Mesenchymal stem cell (in vitro differentiated cells and primary cell): ENCODE measurements around the gene LSM7.

Experiments
- DNase-seq: peaks from one replicate; pipeline ENCODE4 v3.0.0-alpha.2; 2013
- H2AFZ ChIP-seq: one replicate; pipeline ENCODE4 v1.6.1; 2013; ENCODE audit warnings: low read depth, mild to moderate bottlenecking, control low read depth, inconsistent platforms, low read length, moderate library complexity
- H2AK5ac ChIP-seq: 2 replicates; pipeline ENCODE4 v1.6.1; 2013; ENCODE audit warnings: low read length, moderate library complexity, mild to moderate bottlenecking, inconsistent platforms; ENCODE audit not compliant: severe bottlenecking
- H2BK120ac ChIP-seq: one replicate; pipeline ENCODE4 v1.6.1; 2013; ENCODE audit warnings: low read depth, mild to moderate bottlenecking, inconsistent platforms, low read length, moderate library complexity
- H2BK12ac ChIP-seq, 2 experiments: one replicate each; pipeline ENCODE4 v1.6.1; 2013; ENCODE audit warnings: inconsistent platforms in 2 of 2, low read length in 2 of 2, mild to moderate bottlenecking in 2 of 2, moderate library complexity in 2 of 2, control low read depth in 1 of 2
- H2BK15ac ChIP-seq: one replicate; pipeline ENCODE4 v1.6.1; 2013; ENCODE audit warnings: mild to moderate bottlenecking, low read depth, inconsistent platforms; ENCODE audit not compliant: poor library complexity, severe bottlenecking
- H2BK5ac ChIP-seq: 2 replicates; pipeline ENCODE4 v1.6.1; 2013; ENCODE audit warnings: low read depth, mild to moderate bottlenecking, low read length, control low read depth, inconsistent platforms; ENCODE audit not compliant: poor library complexity, severe bottlenecking
- H3K14ac ChIP-seq, 2 experiments: one replicate each; pipeline ENCODE4 v1.6.1; 2013; ENCODE audit warnings: inconsistent platforms in 2 of 2, low read length in 2 of 2, control low read depth in 1 of 2, mild to moderate bottlenecking in 1 of 2, moderate library complexity in 1 of 2
- H3K18ac ChIP-seq, 2 experiments: one replicate each; pipeline ENCODE4 v1.6.1; 2013; ENCODE audit warnings: inconsistent platforms in 2 of 2, low read length in 2 of 2, control low read depth in 1 of 2, low read depth in 1 of 2, mild to moderate bottlenecking in 1 of 2
- H3K23ac ChIP-seq, 2 experiments: one replicate each; pipeline ENCODE4 v1.6.1; 2013; ENCODE audit warnings: inconsistent platforms in 2 of 2, low read length in 2 of 2, mild to moderate bottlenecking in 2 of 2, moderate library complexity in 2 of 2, control low read depth in 1 of 2
- H3K27ac ChIP-seq: 2 replicates; pipeline ENCODE4 v1.5.1; 2013; ENCODE audit warnings: mild to moderate bottlenecking, moderate library complexity, low read length, control low read depth, inconsistent platforms; ENCODE audit not compliant: poor library complexity, severe bottlenecking
- H3K27me3 ChIP-seq, 2 experiments: 2 replicates each; pipeline versions ENCODE4 v1.6.1 to v1.7.0; 2013; ENCODE audit warnings: low read length in 2 of 2, mild to moderate bottlenecking in 2 of 2, moderate library complexity in 2 of 2, control low read depth in 1 of 2, inconsistent platforms in 1 of 2; ENCODE audit not compliant: control insufficient read depth in 1 of 2, insufficient read depth in 1 of 2
- H3K36me3 ChIP-seq, 2 experiments: 2 replicates each; pipeline versions ENCODE4 v1.6.1 to v1.7.0; 2013; ENCODE audit warnings: low read length in 2 of 2, control low read depth in 1 of 2, inconsistent platforms in 1 of 2, low read depth in 1 of 2, mild to moderate bottlenecking in 1 of 2; ENCODE audit not compliant: insufficient read depth in 2 of 2, control insufficient read depth in 1 of 2
- H3K4ac ChIP-seq, 2 experiments: one replicate each; pipeline ENCODE4 v1.6.1; 2013; ENCODE audit warnings: inconsistent platforms in 2 of 2, low read length in 2 of 2, mild to moderate bottlenecking in 2 of 2, moderate library complexity in 2 of 2, control low read depth in 1 of 2, low read depth in 1 of 2
- H3K4me1 ChIP-seq: 2 replicates; pipeline ENCODE4 v1.6.1; 2013; ENCODE audit warnings: low read depth, low read length, control low read depth; ENCODE audit not compliant: control insufficient read depth, insufficient read depth
- H3K4me2 ChIP-seq: 2 replicates; pipeline ENCODE4 v1.6.1; 2013; ENCODE audit warnings: low read length, mild to moderate bottlenecking, inconsistent platforms; ENCODE audit not compliant: poor library complexity, severe bottlenecking
- H3K4me3 ChIP-seq, 2 experiments: 2 replicates each; pipeline versions ENCODE4 v1.5.1 to v1.7.0; 2013; ENCODE audit warnings: low read length in 2 of 2, mild to moderate bottlenecking in 2 of 2, control low read depth in 1 of 2, low read depth in 1 of 2; ENCODE audit not compliant: insufficient read depth in 1 of 2
- H3K79me1 ChIP-seq: replicated peaks from 2 replicates; pipeline ENCODE4 v1.6.1; 2013; ENCODE audit warnings: mild to moderate bottlenecking, control low read depth, low read length, inconsistent platforms; ENCODE audit not compliant: poor library complexity, severe bottlenecking
- H3K9ac ChIP-seq: 2 replicates; pipeline ENCODE4 v1.7.0; 2013; ENCODE audit warnings: mild to moderate bottlenecking, low read length, moderate library complexity
- H3K9me3 ChIP-seq: 2 replicates; pipeline ENCODE4 v1.7.0; 2013; ENCODE audit warnings: mild to moderate bottlenecking, low read length; ENCODE audit not compliant: control insufficient read depth
- H4K8ac ChIP-seq: one replicate; pipeline ENCODE4 v1.6.1; 2013; ENCODE audit warnings: inconsistent platforms, mild to moderate bottlenecking, low read length, moderate library complexity
- H4K91ac ChIP-seq: one replicate; pipeline ENCODE4 v1.6.1; 2013; ENCODE audit warnings: mild to moderate bottlenecking, low read length, inconsistent platforms
- WGBS: methylation state at CpG from one replicate; pipeline ENCODE4 v1.1.7; 2013; ENCODE audit warnings: mixed read lengths; 5-methylcytosine and 5-hydroxymethylcytosine counted together

Gene LSM7

DNA sequence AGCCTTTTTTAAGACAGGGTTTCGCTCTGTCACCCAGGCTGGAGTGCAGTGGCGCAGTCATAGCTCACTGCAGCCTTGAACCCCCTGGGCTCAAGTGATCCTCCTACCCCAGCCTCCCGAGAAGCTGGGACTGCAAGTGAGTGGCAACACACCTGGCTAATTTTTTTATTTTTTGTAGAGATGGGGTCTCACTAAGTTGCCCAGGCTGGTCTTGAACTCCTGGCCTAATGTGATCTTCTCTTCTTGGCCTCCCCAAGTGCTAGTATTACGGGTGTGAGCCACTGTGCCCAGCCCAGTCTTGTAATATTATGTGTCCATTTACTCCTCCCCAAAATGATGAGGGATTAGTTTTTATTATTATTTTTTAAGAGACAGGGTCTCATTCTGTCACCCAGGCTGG is 17.3 kb downstream of the LSM7 start:
- DNase-seq, result no peak
- no peak overlapping the region for H3K4ac ChIP-seq
- no peak overlapping the region for H3K18ac ChIP-seq
- no peak overlapping the region for H2AK5ac ChIP-seq
- H2BK12ac ChIP-seq, result no peak overlapping the region
- H3K4me1 ChIP-seq, result peaks cover 14% of the 10 kb centered on the region
- H3K4me3 ChIP-seq, result no peak overlapping the region
- WGBS, result 93% methylated on average over 3 of the region's 4 CpGs
- H3K9ac ChIP-seq, result no peak overlapping the region
- H2AFZ ChIP-seq, result no peak overlapping the region
- no peak overlapping the region for H2BK15ac ChIP-seq
- H3K79me1 ChIP-seq, result no peaks in the 10 kb centered on the region
- no peak overlapping the region for H2BK120ac ChIP-seq
- H3K9me3 ChIP-seq, result peaks cover 11% of the 10 kb centered on the region
- H3K27ac ChIP-seq, result no peak overlapping the region
- no peak overlapping the region for H2BK5ac ChIP-seq
- no peak overlapping the region for H3K14ac ChIP-seq
- H3K23ac ChIP-seq, result no peak overlapping the region
- no peak overlapping the region for H4K8ac ChIP-seq
- H3K27me3 ChIP-seq, result peaks cover 42 to 55% of the 10 kb centered on the region in 2 experiments
- no peaks in the 10 kb centered on the region for H3K36me3 ChIP-seq
- H4K91ac ChIP-seq, result no peak overlapping the region
- no peak overlapping the region for H3K4me2 ChIP-seq

DNA sequence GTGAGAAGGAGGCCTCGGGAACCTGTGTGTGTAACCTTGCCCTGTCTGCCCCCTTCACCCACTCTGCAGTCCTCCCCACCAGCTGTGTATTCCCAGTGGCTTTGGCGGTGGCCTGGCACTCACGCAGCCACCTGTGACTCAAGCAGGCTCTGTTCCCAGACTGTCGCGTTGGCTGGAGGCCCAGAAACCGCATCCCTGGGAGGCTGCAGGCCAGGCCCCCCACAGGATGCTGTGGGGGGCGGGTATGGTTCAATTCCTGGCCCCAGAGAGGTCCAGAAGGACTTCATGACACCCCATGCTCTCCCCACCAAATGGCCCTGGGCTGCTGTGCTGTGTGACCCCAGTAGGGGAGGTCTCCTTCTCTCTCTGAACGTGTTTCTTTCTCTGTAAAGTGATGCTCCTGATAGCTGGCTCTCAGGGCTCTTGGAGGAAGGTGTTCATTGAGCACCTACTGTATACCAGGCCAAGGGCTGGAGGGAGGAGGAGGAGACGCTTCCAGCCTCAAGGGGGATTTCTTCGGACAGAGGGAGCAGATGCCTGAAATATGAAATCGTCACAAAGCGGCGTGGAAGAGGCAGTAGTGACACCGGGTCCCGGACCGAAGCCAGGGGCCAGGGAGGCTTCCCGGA is 18.5 kb downstream of the LSM7 start:
- Histone ChIP-seq H3K18ac (no peak overlapping the region), H3K9me3 (peaks cover 5% of the 10 kb centered on the region), H3K4me1 (peaks cover 13% of the 10 kb centered on the region), H3K27me3 (peaks cover 53 to 65% of the 10 kb centered on the region in 2 experiments), H3K14ac (no peak overlapping the region), H4K8ac (no peak overlapping the region), H3K4ac (no peak overlapping the region), H3K9ac (no peak overlapping the region), H3K4me3 (no peak overlapping the region), H4K91ac (no peak overlapping the region), H2AK5ac (no peak overlapping the region), H3K36me3 (no peaks in the 10 kb centered on the region), H2BK12ac (no peak overlapping the region), H2AFZ (no peak overlapping the region), H2BK120ac (no peak overlapping the region), H2BK5ac (no peak overlapping the region), H3K79me1 (no peaks in the 10 kb centered on the region), H3K23ac (no peak overlapping the region), H2BK15ac (no peak overlapping the region), H3K4me2 (no peak overlapping the region), H3K27ac (no peak overlapping the region)
- WGBS, result 81% methylated on average over 17 of the region's 17 CpGs
- DNase-seq, result peak; percentile 40

DNA sequence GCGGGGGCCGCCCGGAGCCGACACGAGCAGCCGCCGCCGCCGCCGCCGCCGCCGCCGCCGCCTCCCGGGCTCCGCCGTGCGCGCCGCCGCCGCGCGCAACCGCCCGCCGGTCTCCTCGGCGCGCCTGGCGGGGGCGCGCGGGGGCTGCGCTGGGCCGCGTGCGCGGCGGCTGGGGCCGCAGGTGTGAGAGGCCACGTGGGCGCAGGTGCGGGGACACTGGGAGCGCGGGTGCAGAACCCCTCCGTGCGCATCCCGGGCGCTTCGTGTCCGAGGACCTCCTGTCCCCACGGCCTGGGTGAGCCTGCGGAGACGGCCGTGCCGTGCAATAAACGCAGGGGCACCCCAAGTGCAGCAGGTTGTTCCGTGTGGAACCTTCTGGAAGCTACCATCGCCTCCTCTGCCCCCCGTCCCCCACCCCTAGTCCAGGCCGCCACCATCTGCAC is 20.3 kb downstream of the LSM7 start, which contains the start of gene LINGO3:
Gene LINGO3 (minus strand): TSS at position 41 of the 443 bp plus-strand sequence. CDS start 16,378 bp downstream, outside the sequence.
- Histone ChIP-seq H2BK12ac (no peak within 1 kb of the TSS), H3K4me2 (peak within 1 kb of the TSS; percentile 65), H3K4ac (no peak within 1 kb of the TSS), H2BK5ac (no peak within 1 kb of the TSS), H3K9ac (no peak within 1 kb of the TSS), H3K23ac (no peak within 1 kb of the TSS), H3K4me3 (peak within 1 kb of the TSS; percentile 44 to 58), H3K18ac (no peak within 1 kb of the TSS), H2AK5ac (no peak within 1 kb of the TSS), H3K14ac (no peak within 1 kb of the TSS), H3K9me3 (no peaks in the 10 kb centered on the region), H2BK120ac (no peak within 1 kb of the TSS), H3K27me3 (peaks cover 61 to 68% of the 10 kb centered on the region in 2 experiments), H3K27ac (no peak within 1 kb of the TSS), H4K8ac (no peak within 1 kb of the TSS), H3K36me3 (no peaks in the 10 kb centered on the region), H3K79me1 (no peaks in the 10 kb centered on the region), H2AFZ (no peak within 1 kb of the TSS), H3K4me1 (peaks cover 13% of the 10 kb centered on the region), H2BK15ac (no peak within 1 kb of the TSS), H4K91ac (no peak within 1 kb of the TSS)
- no peak for DNase-seq
- WGBS, result 21% methylated on average over 29 of the region's 63 CpGs

DNA sequence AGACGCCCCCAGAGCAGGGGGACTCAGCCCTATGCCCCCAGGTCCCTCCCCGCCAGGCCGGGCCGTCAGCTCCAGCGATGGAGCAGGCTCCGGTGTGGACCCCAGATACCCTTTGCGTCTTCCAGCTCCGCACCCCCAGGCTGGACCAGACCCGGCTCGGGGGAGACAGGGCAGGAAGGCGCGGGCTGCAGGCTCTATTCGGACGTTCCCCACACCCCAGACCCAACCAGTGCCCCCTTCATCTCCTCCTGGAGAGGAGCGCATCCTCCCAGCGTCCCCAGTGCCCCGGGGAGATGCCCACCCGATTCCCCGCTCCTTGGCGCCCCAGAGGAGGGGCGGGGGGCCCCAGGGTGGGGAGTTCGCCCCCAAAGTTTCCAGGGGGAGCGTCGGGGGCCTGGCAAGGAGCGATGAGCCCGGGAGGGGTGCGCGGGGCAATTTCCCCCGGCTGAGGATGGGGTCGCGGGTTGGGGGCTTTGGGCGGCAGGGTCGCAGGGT is 20.8 kb downstream of the LSM7 start:
- Histone ChIP-seq H2AFZ (no peak overlapping the region), H3K4me3 (no peak overlapping the region), H2AK5ac (no peak overlapping the region), H2BK120ac (no peak overlapping the region), H4K8ac (no peak overlapping the region), H3K14ac (no peak overlapping the region), H2BK15ac (no peak overlapping the region), H3K18ac (no peak overlapping the region), H3K27me3 (peaks cover 60 to 69% of the 10 kb centered on the region in 2 experiments), H3K9me3 (no peaks in the 10 kb centered on the region), H3K4me2 (no peak overlapping the region), H3K4ac (no peak overlapping the region), H3K4me1 (peaks cover 13% of the 10 kb centered on the region), H3K27ac (no peak overlapping the region), H3K79me1 (no peaks in the 10 kb centered on the region), H2BK5ac (no peak overlapping the region), H2BK12ac (no peak overlapping the region), H4K91ac (no peak overlapping the region), H3K23ac (no peak overlapping the region), H3K9ac (no peak overlapping the region), H3K36me3 (no peaks in the 10 kb centered on the region)
- WGBS, result 60% methylated on average over 23 of the region's 33 CpGs
- DNase-seq, result no peak
